MM.1S (cell line): ENCODE measurements around the gene KCTD10.

Source experiments
- DNase-seq: peaks from one replicate; pipeline ENCODE4 v3.0.0-alpha.2; 2015
- H2AFZ ChIP-seq: fragments of 300-600 bp; sonication (generic); 2 replicates; pipeline ENCODE4 v1.6.0; 2016; ENCODE audit warnings: antibody characterized with exemption, low read length
- H3F3A ChIP-seq: fragments of 300-600 bp; sonication (generic); 2 replicates; pipeline ENCODE4 v1.6.1; 2016; ENCODE audit warnings: mild to moderate bottlenecking, antibody characterized with exemption, low read length, moderate library complexity, mixed read lengths; ENCODE audit not compliant: insufficient read depth
- H3K27ac ChIP-seq: fragments of 300-600 bp; sonication (generic); 2 replicates; pipeline ENCODE4 v1.5.1; 2016; ENCODE audit warnings: mild to moderate bottlenecking, low read length
- H3K27me3 ChIP-seq: fragments of 300-600 bp; sonication (generic); replicated peaks from 2 replicates; pipeline ENCODE4 v1.6.0; 2016; ENCODE audit warnings: low read length; ENCODE audit not compliant: insufficient read depth
- H3K36me3 ChIP-seq: fragments of 300-600 bp; sonication (generic); replicated peaks from 2 replicates; pipeline ENCODE4 v1.6.1; 2016; ENCODE audit warnings: mild to moderate bottlenecking, low read length, mixed read lengths; ENCODE audit not compliant: insufficient read depth
- H3K4me1 ChIP-seq: fragments of 300-600 bp; sonication (generic); 2 replicates; pipeline ENCODE4 v1.6.1; 2016; ENCODE audit warnings: low read length, mixed read lengths
- H3K4me2 ChIP-seq: fragments of 300-600 bp; sonication (generic); 2 replicates; pipeline ENCODE4 v1.6.0; 2016; ENCODE audit warnings: low read depth, low read length
- H3K4me3 ChIP-seq: fragments of 300-600 bp; sonication (generic); 2 replicates; pipeline ENCODE4 v1.5.1; 2016; ENCODE audit warnings: low read length, mixed read lengths
- H3K79me2 ChIP-seq: fragments of 300-600 bp; sonication (generic); 2 replicates; pipeline ENCODE4 v1.6.1; 2016; ENCODE audit warnings: mixed run types, low read length, mixed read lengths
- H3K9ac ChIP-seq: fragments of 300-600 bp; sonication (generic); 2 replicates; pipeline ENCODE4 v1.6.1; 2016; ENCODE audit warnings: low read length, mixed read lengths
- H3K9me2 ChIP-seq: fragments of 300-600 bp; sonication (generic); replicated peaks from 2 replicates; pipeline ENCODE4 v1.6.1; 2016; ENCODE audit warnings: mild to moderate bottlenecking, low read length, mixed read lengths; ENCODE audit not compliant: insufficient read depth
- H3K9me3 ChIP-seq: fragments of 300-600 bp; sonication (generic); replicated peaks from 2 replicates; pipeline ENCODE4 v1.6.1; 2016; ENCODE audit warnings: mild to moderate bottlenecking, low read length, mixed read lengths; ENCODE audit not compliant: insufficient read depth
- H4K20me1 ChIP-seq: fragments of 300-600 bp; sonication (generic); 2 replicates; pipeline ENCODE4 v1.6.1; 2016; ENCODE audit warnings: mild to moderate bottlenecking, low read length, moderate library complexity, mixed read lengths; ENCODE audit not compliant: insufficient read depth
- EZH2 ChIP-seq: fragments of 300-600 bp; sonication (generic); optimal IDR thresholded peaks from 2 replicates; pipeline ENCODE3; 2017; ENCODE audit warnings: low read depth, mild to moderate bottlenecking, antibody characterized with exemption, low read length, mixed read lengths
- EZH2phosphoT487 ChIP-seq: fragments of 300-600 bp; sonication (generic); IDR thresholded peaks from 2 replicates; pipeline ENCODE4 v1.6.1; 2018; ENCODE audit warnings: antibody characterized with exemption, low read length
- TF ChIP-seq, protein P1 (sequence below): fragments of 300-600 bp; sonication (generic); IDR thresholded peaks from 2 replicates; pipeline ENCODE4 v1.5.1; 2016; ENCODE audit warnings: antibody characterized with exemption, low read length, mixed read lengths

KCTD10 gene

DNA sequence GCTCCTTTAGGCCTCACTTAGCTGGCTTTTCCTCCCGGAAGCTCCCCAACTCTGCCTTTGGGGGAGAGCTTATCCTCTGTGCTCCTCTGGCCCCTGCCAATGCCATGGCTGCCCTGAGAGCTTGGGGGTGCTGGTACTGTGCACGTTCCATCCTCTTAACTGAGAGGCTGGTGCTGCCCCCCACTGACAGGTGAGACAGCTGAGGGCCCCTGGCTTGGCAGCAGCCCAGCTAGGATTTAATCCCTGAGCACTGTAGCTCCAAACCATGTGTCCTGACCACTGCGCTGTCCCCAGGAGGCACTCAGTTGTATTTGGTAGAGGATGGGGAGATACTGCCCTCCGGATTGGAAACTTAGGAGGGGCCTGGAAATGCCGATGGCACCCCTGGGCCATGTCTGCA lies 46.4 kb upstream of the KCTD10 start:
- Histone ChIP-seq H3K9me3 (no peaks in the 10 kb centered on the region), H2AFZ (no peak overlapping the region), H3F3A (no peaks in the 10 kb centered on the region), H3K9me2 (no peaks in the 10 kb centered on the region), H3K79me2 (no peaks in the 10 kb centered on the region), H3K27me3 (no peaks in the 10 kb centered on the region), H3K4me3 (no peak overlapping the region), H3K27ac (no peak overlapping the region), H4K20me1 (no peaks in the 10 kb centered on the region), H3K36me3 (no peaks in the 10 kb centered on the region), H3K4me1 (no peaks in the 10 kb centered on the region), H3K9ac (no peak overlapping the region), H3K4me2 (no peak overlapping the region)
- TF ChIP-seq EZH2, result no peak
- no peak for TF ChIP-seq EZH2phosphoT487
- TF ChIP-seq, protein P1, sequence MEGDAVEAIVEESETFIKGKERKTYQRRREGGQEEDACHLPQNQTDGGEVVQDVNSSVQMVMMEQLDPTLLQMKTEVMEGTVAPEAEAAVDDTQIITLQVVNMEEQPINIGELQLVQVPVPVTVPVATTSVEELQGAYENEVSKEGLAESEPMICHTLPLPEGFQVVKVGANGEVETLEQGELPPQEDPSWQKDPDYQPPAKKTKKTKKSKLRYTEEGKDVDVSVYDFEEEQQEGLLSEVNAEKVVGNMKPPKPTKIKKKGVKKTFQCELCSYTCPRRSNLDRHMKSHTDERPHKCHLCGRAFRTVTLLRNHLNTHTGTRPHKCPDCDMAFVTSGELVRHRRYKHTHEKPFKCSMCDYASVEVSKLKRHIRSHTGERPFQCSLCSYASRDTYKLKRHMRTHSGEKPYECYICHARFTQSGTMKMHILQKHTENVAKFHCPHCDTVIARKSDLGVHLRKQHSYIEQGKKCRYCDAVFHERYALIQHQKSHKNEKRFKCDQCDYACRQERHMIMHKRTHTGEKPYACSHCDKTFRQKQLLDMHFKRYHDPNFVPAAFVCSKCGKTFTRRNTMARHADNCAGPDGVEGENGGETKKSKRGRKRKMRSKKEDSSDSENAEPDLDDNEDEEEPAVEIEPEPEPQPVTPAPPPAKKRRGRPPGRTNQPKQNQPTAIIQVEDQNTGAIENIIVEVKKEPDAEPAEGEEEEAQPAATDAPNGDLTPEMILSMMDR, result no peak
- DNase-seq, result no peak

DNA sequence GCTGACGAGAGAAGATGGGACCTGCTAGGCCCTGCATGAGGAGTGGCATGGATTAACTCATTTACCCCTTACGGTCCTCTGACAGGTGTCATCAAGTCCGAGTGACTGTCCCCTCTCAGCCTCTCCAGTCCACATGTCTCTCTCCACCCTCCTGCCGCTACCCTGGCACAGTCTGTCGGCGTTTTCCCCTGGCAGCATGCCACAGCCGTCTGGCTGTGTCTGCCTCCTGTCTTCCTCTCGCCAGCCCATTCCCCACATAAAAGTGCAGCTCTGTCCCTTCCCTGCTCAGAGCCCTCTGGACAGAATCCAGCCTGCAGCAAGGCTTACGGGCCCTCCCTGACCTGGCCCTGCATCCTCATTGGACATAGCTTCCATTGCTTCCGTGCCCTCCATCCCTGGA lies 46.0 kb upstream of the KCTD10 start:
- no peak overlapping the region for H3K4me2 ChIP-seq
- no peaks in the 10 kb centered on the region for H3K79me2 ChIP-seq
- H3K27me3 ChIP-seq, result no peaks in the 10 kb centered on the region
- H3K36me3 ChIP-seq, result no peaks in the 10 kb centered on the region
- H3K9me2 ChIP-seq, result no peaks in the 10 kb centered on the region
- DNase-seq, result no peak
- no peak overlapping the region for H2AFZ ChIP-seq
- no peaks in the 10 kb centered on the region for H4K20me1 ChIP-seq
- H3K4me3 ChIP-seq, result no peak overlapping the region
- no peak for TF ChIP-seq EZH2phosphoT487
- TF ChIP-seq, protein P1, result no peak
- TF ChIP-seq EZH2, result no peak
- H3K9ac ChIP-seq, result no peak overlapping the region
- H3K4me1 ChIP-seq, result no peaks in the 10 kb centered on the region
- no peaks in the 10 kb centered on the region for H3F3A ChIP-seq
- H3K9me3 ChIP-seq, result no peaks in the 10 kb centered on the region
- no peak overlapping the region for H3K27ac ChIP-seq

DNA sequence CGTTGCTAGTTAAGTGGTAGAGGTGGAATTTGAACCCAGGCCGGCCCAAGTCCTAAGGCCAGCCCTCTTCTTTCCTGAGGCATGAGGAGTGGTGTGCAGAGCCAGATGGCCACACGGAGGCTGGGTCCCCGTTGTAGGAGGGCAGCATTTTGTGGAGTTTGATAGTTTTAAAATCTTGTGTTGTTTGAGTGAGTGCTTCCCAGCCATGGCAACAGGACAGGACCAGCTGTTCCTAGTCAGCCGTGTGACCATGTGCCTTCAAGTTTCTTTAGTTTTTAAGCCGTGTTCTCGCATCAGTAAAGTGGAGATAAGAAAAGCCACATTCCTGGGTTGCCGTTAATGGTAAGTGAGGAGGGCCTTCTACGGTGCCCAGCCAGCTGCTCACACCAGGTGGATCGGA lies 44.7 kb upstream of the KCTD10 start:
- TF ChIP-seq EZH2phosphoT487 (no peak), EZH2 (no peak)
- TF ChIP-seq, protein P1, result no peak
- H3K27me3 ChIP-seq, result no peaks in the 10 kb centered on the region
- no peaks in the 10 kb centered on the region for H3K9me2 ChIP-seq
- H3K79me2 ChIP-seq, result no peaks in the 10 kb centered on the region
- no peaks in the 10 kb centered on the region for H4K20me1 ChIP-seq
- no peak overlapping the region for H2AFZ ChIP-seq
- no peaks in the 10 kb centered on the region for H3K4me1 ChIP-seq
- no peaks in the 10 kb centered on the region for H3F3A ChIP-seq
- no peak overlapping the region for H3K4me2 ChIP-seq
- H3K4me3 ChIP-seq, result no peak overlapping the region
- H3K36me3 ChIP-seq, result no peaks in the 10 kb centered on the region
- no peaks in the 10 kb centered on the region for H3K9me3 ChIP-seq
- H3K27ac ChIP-seq, result no peak overlapping the region
- no peak for DNase-seq
- no peak overlapping the region for H3K9ac ChIP-seq

DNA sequence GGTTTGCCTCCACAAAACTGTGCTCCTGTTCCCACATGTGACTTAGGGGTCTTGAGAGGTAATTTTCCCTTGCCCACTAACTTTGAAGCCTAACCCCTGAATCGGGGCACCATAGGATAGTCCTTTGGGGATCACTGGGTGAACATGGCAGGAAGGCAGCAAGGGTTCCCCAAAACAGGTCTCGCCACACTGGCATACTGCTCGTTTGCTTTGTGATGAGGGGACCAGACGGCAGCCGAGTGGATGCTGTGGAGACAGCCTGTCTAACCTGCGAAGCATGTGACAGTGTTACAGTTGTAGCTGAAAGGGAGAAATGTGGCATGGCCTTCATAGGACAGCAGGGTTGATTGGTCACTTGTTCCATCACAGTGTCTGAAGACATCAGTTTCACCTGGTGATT lies 42.7 kb upstream of the KCTD10 start:
- Histone ChIP-seq H3K27ac (no peak overlapping the region), H3K36me3 (no peaks in the 10 kb centered on the region)

More for the DNA sequence above, 42.7 kb upstream of the KCTD10 start:
- Histone ChIP-seq H4K20me1 (no peaks in the 10 kb centered on the region), H3K9me3 (no peaks in the 10 kb centered on the region), H3K27me3 (no peaks in the 10 kb centered on the region), H3K4me2 (no peak overlapping the region), H3K4me1 (no peaks in the 10 kb centered on the region), H2AFZ (no peak overlapping the region), H3K9ac (no peak overlapping the region), H3K79me2 (no peaks in the 10 kb centered on the region), H3F3A (no peaks in the 10 kb centered on the region), H3K4me3 (no peak overlapping the region), H3K9me2 (no peaks in the 10 kb centered on the region)
- TF ChIP-seq, protein P1, result no peak
- TF ChIP-seq EZH2phosphoT487 (no peak), EZH2 (no peak)
- no peak for DNase-seq
